ENCODE measurements around the gene SPACA4.

Gene SPACA4

DNA sequence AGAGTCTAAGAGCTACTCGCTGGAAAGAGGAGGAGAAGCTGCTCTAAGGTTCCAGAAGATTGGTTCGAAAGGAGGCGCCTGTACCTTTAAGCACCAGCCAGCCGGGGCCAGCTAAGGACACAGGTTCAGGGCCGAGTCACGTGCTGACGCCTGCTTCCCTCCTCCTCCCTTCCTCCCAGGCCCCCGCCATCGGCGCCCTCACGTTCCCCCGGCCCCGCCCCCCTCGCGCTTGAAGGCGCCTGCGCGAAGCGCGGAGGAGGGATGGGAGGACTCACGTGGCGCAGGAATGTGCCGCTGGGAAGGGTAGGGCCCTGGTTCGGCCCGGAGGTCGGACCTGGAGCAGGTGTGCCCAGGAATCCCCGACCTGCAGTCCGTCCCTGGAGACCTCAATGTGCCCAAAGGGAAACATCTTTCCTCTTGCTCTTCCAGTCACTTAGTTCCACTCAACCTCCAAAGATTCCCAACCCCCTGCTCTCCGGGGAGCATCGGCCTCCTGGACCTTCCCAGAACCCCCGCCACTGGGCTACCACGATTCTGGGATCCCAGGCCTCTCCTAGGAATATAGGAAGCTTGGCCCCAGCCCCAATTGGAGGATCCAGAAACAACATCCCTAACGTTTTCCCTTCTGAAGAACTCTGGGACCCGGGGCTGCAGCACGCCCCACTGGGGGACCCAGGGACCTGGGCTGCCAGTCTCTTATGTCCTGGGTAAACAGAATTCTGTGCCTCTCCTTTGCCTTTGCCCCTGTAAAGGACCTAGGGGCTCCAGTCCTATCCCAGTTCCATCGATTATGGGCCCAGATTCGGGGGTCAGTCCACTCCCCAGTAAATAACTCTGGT, 28.1 kb downstream of the SPACA4 start:
- peak; percentile 87 to 89 for DNase-seq

DNA sequence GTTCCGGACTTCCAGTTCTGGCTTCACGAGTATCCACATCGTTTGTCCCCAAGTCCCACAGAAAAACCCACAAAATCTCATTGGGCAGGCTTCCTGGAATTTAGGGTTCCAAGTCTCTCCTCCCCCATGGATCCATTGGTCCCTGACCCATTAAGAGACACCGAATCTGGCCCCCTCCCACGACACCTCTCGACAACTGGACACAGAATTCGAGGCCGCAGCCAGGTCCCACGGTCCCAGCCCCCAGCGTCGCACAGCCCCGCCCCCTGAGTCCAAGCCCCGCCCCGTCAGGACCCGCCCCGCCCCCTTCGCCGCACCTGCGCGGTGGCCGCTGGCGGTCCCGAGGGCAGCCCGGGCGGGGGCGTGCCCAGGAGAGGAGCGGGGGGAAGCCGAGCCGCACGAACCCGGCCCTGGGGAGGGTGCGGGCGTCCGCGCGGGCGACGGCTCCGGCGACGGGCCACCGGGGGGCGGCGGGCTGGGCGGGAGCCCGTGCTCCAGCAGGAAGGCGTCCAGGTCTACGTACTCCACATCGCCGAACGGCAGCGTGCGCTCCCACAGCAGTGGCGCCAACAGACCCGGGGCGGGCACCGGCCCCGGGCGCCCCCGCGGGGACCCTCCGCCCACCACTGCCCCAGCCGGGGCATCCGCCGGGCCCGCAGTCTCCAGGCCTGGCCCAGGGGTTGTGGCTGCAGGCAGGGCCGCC, 28.9 kb downstream of the SPACA4 start:
- peak; percentile 57 to 78 for DNase-seq

DNA sequence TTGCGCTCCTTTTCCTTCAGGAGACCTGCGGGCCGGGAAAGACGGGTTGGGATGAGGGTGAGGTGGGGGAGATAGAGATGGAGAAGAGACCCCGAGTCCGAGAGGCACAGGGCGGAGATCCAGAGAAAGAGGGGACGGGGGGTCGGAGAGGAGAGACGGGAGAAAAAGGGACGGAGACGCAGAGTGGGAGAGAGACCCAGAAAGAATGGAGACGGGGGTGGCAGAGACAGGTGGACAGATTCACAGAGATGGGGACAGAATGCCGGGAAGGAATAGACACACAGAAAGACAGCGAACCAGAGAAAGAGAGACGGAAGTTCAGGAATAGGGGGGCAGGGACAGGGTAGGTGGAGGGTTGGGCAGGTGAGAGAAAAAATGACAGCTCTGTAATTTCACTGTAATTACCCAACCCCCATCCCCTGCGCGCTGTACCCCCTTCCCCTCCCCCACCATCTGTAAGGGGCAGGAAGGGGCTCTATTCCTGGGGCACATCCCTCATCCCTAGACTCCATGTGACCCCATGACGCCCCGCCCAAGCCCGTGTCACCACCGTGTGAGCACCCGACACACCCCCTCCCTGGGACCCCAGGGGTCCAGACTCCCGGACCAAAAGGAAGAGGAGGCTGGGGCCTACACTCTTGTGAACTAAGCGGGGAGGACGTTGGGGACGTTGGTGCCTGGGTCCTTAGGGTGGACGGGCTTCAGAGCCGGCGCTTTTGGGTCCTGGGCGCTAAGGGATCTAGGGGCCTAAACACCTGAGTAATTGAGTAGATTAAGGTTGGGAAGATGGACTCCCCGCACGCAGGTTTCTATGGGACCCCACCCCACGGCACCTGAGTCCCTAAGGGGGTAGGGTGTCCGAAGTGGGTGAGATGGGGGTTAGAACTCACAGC, 29.7 kb downstream of the SPACA4 start:
- DNase-seq, result peak; percentile 31 to 47

DNA sequence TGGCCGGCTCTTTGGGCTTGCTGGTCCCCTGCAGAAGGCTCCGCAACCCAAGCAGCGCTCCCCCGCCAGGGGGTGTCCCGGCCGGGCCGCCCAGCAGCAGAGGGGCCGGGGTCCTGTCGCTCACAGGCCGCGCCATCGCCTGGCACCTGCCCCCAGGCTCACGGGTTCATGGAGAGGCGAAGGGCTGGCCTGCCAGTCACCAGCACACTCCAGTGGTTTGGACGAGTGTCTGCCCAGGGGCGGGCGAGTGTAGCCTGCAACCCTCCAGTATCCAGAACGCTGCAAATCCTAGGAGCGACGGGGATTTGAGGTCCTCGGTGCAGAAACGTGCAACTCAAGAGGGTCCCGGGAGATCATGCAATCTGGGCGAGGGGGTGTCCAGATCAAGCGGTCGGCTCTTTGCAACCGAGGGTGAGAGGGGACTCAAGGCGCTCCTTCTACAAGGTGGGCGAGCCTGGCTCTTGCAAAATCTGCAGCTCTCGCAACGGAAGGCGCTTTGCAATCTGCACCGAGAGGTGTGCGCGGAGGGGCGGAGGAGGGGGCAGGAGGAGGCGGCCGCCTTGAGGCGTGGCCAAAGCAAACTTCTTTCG, 30.4 kb downstream of the SPACA4 start, which contains the start of gene DBP:
TSS of gene DBP (minus strand) at position 521 of the 590 bp plus-strand sequence. CDS start at position 136, 385 bp downstream.
- peak; percentile 43 to 67 for DNase-seq

DNA sequence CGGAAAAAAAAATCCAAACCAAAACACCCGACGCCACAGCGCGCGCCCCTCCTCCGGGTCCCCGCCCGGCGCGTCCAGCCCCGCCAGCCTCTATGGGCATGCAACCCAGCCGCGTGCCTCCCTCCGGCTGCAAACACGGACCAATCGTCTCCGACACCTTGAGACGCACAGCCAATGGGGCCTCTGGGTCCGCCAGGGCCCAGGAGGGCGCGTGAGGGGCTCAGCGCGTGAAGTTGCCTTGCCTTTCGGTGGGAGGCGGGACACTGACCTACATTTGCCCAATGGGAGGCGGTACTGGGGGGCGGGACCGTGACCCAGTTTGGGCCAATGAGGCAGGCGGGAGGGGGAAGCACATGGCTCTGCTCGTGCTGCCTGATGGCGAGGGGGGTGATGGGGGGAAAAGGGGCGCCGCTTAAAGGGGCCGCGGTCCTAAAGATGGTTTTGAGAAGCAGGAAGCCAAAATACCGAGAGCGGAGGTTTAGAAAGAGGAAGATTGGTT, 31.0 kb downstream of the SPACA4 start:
- DNase-seq, result peak; percentile 99

DNA sequence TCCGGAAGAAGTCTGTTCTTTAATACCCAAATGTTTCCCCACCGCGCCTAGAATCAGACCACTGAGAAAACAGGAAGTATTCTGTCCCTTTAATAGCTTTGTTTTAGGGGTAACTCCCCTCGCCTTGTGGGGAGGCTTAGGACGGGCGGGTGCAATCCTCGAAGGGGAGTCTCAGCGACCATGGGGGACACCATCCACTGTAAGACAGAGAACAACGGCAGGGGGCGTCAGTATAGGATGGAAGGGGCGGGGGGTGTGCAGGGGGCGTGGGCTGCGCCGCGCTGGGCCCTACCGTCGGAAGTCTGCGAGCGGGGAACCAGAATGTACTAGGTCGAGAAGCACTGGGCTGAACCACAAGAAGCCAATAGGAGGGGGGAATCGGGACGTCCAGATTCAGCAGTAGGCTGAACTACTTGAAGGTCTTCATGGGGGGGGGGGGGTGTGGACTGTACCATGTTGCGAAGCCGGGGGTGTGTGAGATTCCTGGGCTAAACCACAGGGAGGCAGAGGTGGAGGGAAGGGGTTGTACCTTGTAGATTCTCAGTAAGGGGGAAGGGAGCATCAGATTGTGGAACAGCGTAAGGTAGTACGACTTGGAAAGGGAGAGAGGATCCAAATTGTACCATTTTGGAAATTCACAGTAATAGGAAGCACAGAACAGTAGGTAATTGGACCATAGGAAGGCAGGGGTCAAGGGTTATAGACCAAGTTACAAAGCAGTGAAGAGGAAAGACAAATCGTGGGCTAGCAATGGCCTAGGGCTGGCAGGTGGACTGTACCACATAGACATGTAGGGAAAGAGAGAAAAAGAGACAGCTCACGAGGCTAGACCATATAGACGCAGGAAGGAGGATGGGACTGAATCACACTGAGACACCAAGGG, 31.6 kb downstream of the SPACA4 start:
- DNase-seq, result peak; percentile 92 to 93

DNA sequence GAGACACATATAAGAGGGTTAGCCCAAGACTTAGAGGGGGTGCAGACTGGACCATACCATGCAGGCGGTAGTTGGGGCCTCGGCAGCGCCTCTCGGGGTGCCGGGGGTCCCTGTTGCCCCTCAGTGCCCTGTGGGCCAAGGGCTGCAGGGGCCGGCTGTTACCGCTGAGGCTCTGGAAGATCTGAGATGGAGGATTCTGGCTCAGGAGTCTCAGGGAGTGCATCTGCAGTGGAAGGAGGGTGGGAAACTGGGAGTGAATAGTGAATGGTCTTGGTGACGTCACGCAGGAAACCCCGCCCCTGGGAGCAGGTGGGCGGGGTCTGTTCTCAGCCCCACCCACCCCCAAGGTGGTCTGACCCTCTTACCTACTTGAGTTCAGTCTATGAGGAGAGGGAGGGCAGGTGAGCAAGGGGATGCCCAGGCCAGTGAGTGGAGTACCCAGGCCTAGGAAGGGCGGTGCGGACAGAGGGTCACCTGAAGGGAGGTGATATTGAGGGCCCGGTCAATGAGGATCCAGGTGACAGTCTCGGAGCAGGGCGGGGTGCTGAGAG, 32.4 kb downstream of the SPACA4 start:
- no peak for DNase-seq

DNA sequence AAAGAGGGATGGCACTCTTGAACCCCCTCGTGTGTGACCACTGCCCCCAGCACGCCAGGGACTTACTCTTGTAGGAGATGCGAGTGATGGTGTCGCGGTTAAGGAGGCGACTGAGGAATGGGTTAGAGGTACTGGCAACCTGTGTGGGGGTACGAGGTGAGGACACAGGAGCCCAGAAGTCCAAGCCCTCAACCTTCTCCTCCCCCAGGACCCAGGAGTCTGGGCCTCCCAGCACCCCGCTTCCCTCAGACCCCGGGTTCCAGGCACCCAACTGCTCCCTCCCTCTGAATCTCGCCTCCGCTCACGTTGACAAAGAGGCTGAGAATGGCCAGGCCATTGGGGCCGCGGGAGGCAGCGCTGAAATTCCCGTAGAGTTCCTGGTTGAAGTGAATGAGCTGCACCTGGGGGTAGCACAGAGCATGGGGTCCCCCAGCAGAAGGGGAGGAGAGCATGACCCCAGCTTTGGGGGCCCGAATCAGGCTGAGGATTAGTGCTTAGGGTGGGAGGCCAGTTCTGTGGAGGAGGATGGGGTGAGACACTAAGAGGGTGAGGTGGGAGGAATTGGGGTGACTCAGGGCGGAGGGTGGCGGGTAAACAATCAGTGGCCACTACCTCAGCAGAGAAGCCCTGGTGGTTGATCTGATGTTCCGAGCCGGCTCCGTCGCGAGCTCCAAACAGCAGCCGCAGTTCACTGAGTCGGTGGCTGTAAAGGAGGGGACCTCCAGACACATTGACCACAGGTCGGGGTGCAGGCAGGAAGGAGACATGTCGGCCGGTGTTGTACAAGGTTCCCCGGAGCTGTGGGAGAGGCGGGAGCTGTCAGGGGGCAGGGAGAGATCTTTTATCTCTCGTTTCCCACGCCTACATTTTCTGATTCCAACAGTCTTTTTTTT, 33.2 kb downstream of the SPACA4 start:
- no peak for DNase-seq

DNA sequence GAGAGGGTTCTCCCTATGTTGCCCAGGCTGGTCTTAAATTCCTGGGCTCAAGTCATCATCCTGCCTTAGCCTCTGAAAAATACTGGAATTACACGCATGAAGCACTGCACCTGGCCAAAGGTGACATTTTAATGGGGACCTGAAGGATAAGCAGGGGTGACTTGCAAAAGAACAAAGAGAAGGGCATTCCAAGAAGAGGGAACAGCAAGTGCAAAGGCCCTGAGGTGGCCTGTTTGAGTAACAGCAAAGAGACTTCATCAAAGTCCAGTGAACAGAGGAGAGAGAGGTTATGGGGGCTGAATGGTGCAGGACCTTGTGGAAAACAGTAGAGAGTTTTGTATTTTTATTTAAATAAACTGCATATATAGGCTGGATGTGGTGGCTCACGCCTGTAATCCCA, 35.3 kb downstream of the SPACA4 start:
- DNase-seq, result no peak

DNA sequence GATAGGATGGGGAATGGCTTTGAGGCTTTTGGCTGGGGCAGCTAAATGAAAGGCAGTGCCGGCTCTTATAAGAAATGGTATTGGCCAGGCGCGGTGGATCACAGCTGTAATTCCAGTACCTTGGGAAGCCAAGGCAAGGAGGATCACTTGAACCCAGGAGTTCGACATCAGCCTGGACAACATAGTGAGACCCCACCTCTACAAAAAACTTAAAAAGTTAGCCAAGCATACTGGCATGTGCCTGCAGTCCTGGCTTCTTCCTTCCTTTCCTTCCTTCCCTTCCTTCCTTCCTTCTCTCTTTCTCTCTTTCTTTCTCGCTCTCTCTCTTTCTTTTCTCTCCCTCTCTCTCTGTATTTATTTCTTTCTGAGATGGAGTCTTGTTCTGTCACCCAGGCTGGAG, 36.3 kb downstream of the SPACA4 start:
- no peak for DNase-seq

DNA sequence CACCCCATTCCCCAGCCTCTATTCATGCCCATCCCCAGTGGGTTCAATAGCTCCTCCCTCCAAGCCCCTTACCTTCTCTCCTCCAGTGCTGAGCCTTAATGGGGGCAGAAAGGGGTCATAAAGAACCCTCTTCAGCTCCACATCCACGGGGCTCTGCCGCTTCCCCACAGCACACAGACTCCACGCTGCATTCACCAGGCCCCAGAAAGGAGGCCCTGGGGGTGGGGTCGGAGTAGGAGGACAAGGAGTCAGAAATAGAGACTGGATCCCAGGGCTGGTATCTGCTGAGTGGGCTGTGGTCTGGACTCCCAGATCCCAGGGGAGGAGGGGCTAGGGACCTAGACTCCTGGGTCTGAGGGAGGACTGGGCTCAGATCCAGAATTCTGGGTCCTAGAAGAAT, 37.8 kb downstream of the SPACA4 start:
- no peak for DNase-seq

DNA sequence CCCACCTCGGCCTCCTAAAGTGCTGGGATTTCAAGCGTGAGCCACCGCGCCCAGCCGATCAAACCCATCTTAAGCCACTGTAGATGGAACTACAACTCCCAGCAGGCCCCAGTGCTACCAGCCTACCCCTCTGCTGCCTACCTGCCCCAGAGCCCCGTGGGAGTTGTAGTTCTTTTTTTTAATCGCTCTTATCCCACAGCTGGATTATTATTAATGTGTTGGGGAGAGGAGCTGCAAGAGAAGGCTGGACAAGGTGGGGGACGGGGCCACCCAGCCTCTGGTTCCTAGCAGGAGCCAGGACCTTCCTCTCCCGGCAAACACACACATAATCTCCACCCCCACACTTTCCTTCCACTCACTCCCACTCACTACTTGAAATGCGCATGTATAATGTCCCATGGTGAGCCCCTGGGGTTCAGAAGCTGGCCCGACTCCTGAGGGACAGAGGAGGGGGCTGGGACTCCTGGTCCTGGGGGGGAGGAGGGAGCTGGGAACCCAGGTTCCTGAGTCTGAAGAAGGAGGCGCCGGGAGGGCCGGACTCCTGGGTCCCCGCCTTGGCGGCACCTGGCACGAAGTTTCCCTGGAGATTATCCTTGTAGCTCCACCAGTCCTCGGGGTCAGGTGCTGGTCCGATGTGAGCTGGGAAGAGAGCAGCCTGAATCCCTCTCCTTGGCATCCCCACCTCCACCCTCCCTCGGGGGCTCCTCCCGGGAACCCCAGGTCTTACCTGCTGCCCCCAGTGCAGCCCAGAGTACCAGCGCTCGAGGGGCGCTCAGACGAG, 38.5 kb downstream of the SPACA4 start:
- DNase-seq, result peak; percentile 75 to 77

DNA sequence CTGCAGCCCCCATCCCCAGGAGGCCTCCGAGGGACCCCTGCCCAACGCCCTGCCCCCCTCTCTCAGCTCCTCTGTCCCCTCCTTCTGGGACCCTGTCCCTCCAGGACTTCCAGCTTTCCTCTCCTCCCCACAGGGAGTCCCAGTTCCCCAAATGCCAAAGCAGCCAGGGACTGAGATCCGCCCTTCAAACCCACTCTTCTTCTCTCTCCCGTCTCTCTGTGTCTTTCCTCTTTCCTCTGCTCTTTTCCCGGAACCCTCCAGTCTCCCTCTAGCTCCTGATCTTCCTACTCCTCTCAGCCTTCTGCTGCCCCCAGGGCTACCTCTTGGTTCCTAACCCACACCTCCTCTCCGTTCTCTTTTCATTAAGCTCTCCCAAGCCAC, 39.1 kb downstream of the SPACA4 start:
- DNase-seq, result no peak

DNA sequence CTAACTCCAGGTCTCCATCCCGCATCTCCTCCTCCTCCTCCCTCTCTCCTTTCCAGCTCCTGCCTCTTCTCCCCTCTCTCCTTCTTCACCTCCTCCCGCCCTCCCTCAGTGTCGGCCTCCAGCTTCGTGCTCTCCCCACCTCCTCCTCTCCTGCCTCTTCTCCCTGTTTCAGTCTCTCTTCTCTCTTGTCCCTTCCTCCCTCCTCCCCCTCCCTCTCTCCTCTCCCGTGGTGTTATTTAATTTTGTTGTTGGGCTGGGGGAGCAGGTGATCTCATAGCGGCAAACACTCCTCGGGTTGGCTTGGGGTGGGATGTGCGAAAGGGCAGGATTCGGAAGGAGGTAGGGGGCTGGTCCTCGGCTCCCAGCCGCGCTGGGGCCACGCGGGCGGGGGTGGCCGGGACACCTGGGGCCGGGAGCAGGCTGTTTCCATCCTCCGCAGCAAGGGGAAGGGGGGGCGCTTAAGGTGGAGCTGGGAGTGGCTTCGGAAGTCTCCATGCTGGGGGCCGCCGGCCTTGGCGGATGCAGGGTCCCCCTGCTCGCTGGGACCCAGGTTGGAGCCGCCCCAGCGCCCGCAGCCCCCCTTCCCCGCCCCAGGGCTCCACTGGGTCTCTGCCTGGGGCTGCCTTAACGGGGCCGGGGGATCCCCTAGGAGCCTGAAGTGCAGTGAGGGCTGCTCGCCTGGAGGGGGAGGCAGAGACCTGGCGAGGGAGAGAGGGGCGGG, 39.6 kb downstream of the SPACA4 start, which contains the start of gene CA11:
TSS of gene CA11 (minus strand) at position 187 of the 721 bp plus-strand sequence. CDS start 555 bp downstream, outside the sequence.
- peak; percentile 76 to 78 for DNase-seq

DNA sequence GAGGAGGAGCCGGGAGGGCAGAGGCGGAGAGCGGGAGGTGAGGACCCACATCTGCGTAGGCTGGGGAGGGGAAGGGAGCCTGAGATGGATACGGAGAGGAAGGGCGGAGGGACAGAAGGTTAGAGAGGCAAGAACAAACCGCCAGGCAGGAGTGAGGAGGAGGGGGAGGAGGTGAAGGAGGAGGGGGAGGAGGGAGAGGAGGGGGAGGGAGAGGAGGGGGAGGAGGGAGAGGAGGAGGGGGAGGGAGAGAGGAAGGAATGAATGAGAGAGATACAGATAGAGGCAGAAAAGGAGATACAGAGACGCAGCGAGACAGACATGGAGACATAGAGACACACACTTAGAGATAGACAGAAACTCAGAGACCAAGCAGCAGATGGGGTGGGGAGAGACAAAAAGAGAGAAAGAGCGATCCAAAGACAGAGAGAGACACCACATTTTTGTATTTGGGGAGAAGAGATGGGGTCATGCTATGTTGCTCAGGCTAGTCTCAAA, 40.2 kb downstream of the SPACA4 start:
- no peak for DNase-seq

DNA sequence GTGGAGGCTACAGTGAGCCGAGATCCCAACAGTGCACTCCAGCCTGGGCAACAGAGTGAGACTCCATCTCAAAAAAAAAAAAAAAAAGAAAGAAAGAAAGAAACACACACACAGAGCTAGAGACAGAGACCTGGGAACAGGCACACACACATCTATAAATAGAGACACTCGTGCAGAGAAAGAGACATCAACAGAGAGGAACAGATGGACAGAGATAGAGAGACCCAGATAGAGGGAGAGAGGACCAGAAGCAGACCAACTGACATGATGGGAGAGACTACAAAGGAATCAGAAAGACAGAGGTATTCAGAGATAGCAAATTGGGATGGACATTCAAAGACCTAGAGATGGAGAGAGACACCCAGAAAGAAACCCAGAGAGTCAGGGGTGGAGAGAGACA, 41.6 kb downstream of the SPACA4 start:
- DNase-seq, result no peak

DNA sequence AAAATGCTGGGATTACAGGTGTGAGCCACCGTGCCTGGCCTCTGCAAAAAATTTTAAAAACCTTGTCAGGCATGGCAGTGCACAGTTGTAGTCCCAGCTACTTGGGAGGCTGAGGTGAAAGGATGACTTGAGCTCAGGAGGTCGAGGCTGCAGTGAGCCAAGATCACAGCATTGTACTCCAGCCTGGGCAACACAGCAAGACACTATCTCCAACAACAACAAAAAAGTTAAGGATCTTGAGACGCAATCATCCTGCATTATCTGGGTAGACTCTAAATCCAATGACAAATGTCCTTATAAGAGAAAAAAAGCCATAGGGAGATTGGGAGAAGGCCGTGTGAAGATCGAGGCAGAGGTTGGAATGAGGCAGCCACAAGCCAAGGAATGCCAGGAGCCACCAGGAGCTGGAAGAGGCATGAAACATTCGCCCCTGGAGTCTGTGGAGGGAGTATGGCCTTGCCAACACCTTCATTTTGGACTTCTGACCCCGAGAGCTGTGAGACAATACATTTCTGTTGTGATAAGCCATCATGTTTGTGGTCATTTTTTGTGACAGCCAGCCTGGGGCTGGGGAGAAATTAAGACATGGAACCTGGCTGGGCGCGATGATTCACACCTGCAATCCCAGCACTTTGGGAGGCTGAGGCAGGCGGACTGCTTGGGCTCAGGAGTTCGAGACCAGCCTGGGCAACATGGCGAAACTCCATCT, 44.6 kb downstream of the SPACA4 start:
- DNase-seq, result no peak
